NB4 (cell line): ENCODE results near the gene HNRNPA2B1.

Source experiments
- CTCF ChIP-seq: IDR thresholded peaks from one replicate; pipeline ENCODE4 v1.5.1; 2012; ENCODE audit warnings: low read depth, low read length
- MAX ChIP-seq: IDR thresholded peaks from 2 replicates; pipeline ENCODE4 v1.6.1; 2011; ENCODE audit warnings: low read depth, low read length
- POLR2A ChIP-seq: IDR thresholded peaks from 2 replicates; pipeline ENCODE4 v1.6.1; 2011; ENCODE audit warnings: mild to moderate bottlenecking; ENCODE audit not compliant: insufficient read length; ENCODE audit errors: extremely low read depth

GRCh38 chr7:26198781-26199169 is 1.8 kb downstream of the HNRNPA2B1 start:
- no peak for TF ChIP-seq CTCF
- no peak for TF ChIP-seq MAX
- no peak for TF ChIP-seq POLR2A
